ENCODE measurements around the gene EYA2.
"Not testable (repeated sequence)": the region's sequence is repeated elsewhere in the genome, so short reads cannot be mapped to it uniquely, and the experiment has no call there.

EYA2 gene

DNA sequence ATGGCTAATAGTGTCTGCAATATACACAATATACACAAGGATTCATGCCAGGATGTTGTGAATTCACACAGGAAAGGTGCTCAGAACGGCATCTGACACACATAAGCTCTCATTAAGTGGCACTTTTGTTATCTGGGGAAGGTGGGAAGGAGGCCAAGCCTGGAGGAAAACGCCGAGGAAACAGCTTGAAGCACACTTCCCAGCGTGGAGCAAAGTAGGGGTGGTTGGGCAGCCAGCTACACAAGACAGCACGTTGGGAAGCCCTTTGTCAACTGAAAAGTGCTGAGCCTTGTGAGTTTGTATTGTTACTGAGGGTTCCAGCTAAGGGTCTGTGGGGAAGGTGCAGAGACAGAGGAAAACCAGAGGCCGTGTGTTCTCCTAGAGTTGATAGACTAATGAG, 280.9 kb downstream of the EYA2 start:
- DNase-seq (ENCODE audit: low spot score): no peak

DNA sequence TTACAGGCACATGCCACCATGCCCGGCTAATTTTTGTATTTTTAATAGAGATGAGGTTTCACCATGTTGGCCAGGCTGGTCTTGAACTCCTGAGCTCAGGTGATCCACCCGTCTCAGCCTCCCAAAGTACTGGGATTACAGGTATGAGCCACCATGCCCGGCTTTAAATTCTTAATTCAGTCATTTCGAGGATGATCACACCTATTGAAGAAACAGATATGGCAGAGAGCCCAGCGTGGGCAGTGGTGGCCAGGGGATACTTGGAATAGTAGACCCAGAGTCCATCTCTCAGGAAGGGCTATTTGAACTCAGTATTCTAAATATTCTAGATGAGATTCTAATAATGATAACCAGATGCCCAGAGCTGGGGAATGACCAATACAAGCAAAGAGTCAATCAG, 281.6 kb downstream of the EYA2 start:
- DNase-seq (ENCODE audit: low spot score): not testable (repeated sequence)

DNA sequence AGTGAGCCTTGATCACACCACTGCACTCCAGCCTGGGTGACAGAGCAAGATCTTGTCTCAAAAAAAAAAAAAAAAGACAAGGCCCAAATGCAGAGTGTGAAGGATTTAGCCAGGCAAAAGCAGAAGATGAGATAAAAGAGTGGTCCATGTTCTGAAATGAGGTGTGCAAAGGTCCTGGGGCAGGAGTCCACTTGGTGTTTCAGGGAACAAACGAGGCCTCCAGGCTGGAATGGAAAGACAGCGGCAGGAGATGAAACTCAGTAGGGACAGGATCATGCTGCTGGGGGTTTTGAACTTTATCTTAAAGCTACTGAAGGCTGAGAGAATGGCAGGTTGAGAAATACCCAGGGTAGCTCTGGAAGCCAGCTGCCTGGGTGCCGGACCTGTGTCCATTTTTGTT, 283.6 kb downstream of the EYA2 start:
- DNase-seq (ENCODE audit: low spot score): no peak

DNA sequence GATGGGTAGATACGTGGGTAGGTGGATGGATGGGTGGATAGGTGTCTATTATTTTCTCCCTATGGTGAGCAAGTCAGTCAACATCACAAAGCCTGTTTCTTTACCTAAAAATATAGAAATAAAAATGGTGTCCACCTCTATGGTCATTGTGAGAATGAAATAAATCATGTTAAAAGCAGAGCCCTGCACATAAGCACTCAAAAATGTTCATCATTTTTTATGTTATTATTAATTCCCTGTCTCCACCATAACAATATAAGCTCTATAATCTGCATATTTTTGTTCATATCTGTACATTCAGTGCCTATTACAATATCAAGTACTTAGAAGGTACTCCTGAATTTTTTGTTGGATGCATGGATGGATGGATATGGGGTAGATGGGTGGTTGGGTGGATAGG, 284.2 kb downstream of the EYA2 start:
- no peak for DNase-seq (ENCODE audit: low spot score)

DNA sequence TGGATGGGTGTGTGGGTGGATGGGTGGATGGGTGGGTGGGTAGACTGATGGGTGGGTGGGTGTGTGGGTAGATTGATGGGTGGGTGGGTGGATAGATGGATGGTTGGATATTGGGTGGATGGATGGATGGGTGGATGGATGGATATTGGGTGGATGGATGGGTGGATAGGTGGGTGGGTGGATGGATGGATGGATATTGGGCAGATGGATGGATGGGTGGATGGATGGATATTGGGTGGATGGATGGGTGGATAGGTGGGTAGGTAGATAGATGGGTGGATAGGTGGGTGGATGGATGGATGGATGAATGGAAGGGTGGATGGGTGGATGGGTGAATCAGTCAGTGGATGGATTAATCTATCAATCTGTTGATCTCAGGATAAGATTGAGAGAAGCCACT, 284.6 kb downstream of the EYA2 start:
- no peak for DNase-seq (ENCODE audit: low spot score)

DNA sequence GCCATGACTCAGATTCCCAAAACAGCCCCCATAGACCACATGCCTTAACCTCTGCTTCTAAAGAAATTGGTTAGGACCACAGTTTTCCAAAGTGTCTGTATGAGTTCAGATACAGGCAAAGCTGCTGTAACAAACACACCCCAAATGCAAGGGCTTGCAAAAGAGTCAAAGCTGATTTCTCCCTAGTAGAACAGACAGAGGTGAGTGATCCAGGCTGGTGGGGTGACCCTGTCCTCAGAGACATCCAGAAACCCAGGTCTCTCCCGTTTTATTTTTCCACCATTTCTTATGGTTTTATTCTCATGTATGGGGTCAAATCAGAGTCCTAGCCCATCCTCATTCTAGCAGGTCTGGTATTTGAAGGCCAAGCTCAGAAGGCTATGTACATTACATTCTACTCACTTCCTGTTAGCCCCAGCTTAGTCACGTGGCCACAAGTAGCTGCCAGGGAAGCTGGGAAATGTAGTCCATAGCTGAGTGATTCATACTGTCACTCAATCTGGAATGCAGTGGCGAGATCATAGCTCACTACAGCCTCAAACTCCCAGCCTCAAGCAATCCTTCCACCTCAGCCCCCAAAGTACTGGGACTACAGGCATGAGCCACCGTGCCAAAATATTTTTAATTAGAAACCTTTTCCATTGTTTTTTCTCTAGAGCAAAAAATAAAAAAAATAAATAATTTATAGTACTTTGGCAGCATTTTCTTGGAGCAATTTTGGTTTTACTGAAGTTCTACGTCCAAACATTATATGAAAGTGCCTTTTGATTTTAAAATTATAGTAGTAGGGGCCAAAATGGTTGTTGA, 286.6 kb downstream of the EYA2 start:
- DNase-seq (ENCODE audit: low spot score): no peak

DNA sequence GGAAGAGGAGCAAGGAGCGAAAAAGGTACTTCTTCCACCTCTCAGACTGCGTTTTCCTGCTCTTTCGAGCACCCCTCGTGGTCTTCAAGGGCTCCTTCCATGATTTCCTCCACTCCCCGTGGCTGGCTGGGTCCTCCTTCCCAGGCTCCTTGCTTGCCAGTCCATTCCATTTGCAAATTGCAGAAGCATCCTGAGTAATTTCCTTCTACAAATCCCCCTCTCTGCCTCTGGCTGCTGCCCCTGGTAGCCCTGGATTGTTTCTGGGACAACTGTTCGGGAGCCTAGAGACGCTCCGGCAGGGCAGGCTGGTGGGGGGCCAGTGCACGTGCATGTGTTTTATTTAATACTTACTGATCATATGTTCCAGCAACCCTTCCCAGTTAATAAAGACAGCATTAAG, 288.7 kb downstream of the EYA2 start:
- DNase-seq (ENCODE audit: low spot score): no peak

DNA sequence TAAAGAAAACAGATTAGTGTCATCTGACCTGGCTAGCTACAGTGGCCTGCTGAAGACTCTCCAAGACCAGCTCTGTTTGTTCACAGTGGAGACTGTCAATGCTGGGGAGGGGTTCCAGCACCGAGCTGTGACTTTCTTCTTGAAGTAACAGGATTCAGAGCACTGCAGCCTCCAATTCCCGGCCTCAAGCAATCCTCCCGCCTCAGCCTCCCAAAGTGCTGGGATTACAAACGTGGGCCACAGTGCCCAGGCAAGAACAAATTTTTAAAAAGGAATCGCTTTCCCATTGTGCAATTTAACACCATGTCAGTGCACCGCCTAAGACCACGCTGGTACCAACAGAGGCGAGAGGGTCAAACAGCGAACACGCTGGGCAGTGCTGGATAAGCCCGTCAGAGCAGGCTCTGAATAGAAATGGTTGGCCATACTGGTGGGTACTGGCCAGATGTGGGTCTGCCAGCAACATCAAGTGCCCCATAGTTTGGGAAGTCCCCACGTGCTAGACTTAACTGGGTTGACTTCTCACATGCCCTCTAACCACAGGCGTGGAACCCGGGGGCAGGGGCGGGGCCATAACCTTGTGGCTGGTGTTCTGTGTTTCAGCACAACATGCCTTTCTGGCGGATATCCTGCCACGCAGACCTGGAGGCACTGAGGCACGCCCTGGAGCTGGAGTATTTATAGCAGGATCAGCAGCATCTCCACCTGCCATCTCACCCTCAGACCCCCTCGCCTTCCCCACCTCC, 293.0 kb downstream of the EYA2 start:
- no peak for DNase-seq (ENCODE audit: low spot score)

DNA sequence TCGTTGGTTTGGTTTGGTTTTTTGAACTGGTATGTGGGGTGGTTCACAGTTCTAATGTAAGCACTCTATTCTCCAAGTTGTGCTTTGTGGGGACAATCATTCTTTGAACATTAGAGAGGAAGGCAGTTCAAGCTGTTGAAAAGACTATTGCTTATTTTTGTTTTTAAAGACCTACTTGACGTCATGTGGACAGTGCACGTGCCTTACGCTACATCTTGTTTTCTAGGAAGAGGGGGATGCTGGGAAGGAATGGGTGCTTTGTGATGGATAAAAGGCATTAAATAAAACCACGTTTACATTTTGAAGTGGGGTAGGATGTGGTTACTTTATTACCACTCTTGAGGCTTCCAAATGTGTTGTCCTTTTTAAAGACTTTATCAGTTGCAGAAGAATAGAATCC, 293.9 kb downstream of the EYA2 start:
- no peak for DNase-seq (ENCODE audit: low spot score)

DNA sequence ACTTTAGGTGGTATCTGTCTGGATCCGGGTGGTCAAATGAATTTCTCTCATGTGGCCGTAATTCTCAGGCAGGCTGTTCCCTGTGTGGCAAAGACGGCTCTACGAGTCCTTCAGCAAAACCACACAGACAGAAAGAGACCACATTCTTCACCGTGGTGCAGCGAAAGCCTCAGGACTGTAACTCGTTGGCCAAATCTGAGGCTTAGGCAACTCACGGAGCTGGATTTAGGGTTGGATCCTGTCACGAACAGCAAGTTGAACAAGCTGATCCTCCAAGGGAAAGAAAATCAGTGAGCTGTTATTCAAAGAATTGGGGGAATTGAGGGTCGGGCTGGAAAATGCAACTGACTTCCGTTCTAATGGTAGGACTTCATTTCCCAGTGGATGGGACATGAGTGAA, 294.4 kb downstream of the EYA2 start:
- no peak for DNase-seq (ENCODE audit: low spot score)

DNA sequence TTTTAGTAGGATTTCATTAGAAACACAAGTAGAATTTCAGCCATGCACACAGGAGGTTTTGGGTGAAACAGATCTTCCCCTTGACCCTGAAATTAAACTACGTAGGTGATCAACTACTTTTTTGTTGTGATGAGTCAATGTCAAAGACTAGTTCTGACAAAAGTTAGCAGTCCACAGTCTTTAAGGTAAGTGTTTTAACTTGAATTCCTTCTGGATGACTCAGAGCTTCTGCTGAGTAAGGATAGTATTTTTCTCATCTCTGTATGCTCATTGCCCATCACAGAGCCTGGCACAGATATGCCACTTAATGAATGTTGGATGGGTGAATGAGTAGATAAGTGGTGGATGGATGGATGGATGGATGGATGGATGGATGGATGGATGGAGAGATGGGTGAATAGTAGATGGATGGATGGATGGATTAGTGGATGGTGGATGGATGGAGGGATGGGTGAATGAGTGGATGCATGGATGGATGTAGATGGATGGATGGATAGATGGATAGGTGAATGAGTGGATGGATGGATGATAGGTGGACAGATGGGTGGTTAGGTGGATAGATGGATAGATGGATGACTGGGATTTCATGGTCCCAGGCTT, 296.5 kb downstream of the EYA2 start:
- no peak for DNase-seq (ENCODE audit: low spot score)

DNA sequence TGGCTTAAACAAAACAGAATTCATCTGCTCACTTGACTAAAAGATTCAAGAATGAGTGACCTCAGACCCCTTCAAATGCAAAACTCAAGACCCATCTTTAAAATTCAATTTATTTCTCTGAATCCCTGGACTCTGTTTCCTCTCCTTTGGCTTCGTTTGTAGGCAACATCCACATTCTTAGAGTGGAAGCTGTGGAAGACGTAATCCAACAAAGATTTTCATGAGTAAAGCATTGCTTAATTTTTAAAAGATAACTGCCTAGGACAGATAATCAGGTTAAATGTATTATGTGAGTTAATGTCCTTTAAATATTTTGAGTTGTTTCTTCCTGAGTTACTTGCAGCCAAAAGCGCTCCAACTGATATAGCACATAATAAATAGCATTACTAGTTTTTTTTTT, 297.3 kb downstream of the EYA2 start:
- DNase-seq (ENCODE audit: low spot score): no peak

DNA sequence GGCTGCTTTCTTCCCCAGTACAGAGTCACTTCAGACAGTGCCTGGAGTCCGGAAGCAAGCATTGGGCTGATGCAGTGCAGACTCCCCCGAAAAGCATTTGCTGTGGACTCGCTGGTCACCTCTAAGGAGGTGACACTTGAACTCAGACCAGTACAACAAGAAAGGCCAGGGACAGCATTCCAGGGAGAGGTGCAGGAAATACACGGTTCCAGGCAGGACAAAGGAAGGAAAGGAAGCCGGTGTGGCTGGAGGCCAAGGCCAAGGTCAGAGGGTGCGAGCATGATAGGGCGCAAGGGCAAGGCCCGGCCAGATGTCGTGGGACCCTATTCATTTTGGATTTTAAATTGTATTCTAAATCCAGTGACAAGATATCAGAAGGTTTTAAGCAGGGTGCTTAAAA, 300.9 kb downstream of the EYA2 start:
- no peak for DNase-seq (ENCODE audit: low spot score)

DNA sequence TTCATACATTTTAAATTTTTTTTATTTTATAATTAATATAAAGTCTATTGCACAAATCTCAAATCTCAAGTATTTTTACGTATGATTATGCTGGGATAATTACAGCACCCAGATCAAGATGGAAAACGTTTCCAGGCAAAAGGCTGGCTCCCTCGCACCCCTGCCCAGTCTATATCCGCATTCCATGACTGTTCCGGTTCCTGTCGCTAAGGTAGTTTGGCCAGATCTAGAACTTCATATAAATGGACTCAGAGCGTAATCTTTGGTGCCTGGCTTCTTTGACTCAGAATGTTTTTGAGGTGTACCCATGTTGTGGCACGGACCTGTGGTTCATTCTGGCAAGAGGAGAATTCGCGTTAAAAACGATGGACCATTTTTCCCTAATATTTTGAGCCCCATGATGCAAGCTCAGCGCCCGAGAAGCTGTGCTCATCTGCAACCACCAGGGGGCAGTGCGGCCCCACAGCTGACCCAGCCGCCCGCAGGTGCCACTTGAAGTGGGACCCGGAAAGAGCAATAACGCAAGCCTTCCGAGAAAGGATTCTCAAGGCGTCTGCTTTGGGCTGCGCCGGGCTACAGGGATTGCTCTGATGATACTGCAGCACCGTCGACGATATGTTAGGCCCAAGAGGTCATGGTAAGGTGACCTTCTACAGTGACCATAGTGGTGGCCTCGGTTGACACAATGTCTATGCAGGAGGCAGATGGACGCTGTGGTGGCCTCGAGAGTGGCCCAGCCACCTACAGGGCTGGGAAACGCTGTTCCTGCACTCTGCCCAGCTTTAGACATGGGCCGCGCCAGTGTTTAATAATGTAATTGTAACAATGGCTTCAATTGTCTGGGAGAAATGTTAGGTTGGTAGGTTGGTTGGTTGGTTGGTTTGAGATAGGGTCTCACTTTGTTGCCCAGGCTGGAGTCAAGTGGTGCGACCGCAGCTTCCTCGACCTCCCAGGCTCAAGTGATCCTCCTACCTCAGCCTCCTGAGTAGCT, 301.7 kb downstream of the EYA2 start:
- DNase-seq (ENCODE audit: low spot score): peak; percentile 67

DNA sequence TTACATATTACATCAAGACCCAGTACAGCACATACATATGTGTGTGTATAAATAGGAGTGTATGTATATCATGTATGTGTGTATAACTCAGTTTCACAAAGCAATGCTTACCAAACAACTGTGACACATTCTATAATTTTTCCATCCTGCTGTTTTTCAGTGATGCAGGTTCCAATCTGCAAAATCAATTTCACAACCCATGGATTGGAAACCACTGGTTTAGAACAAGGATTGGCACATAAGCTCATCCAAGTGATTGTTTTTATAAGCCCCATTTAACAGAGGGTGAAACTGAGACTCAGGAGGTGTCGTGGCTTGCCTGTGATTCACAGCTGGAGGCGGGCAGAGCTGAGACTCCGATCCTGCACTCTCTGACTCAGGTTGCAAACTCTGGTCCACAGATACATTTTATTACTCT, 303.6 kb downstream of the EYA2 start:
- no peak for DNase-seq (ENCODE audit: low spot score)

DNA sequence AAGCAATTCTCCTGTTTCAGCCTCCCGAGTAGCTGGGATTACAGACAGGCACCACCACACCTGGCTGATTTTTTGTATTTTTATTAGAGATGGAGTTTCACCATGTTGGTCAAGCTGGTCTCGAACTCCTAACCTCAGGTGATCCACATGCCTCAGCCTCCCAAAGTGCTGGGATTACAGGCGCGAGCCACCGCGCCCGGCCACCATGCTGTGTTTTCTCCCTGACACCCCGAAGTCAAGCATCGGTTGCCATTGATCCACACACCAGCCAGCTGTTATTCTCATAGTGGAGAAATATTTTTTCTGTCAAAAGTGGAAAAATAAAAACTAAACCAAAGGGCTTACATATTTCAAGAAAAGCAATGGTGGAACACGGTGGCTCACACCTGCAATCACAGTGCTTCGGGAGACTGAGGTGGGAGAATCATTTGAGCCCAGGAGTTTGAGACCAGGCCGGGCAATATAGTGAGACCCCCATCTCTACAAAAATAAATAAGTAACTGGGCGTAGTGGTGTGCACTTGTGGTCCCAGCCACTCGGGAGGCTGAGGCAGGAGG, 304.4 kb downstream of the EYA2 start:
- no peak for DNase-seq (ENCODE audit: low spot score)

DNA sequence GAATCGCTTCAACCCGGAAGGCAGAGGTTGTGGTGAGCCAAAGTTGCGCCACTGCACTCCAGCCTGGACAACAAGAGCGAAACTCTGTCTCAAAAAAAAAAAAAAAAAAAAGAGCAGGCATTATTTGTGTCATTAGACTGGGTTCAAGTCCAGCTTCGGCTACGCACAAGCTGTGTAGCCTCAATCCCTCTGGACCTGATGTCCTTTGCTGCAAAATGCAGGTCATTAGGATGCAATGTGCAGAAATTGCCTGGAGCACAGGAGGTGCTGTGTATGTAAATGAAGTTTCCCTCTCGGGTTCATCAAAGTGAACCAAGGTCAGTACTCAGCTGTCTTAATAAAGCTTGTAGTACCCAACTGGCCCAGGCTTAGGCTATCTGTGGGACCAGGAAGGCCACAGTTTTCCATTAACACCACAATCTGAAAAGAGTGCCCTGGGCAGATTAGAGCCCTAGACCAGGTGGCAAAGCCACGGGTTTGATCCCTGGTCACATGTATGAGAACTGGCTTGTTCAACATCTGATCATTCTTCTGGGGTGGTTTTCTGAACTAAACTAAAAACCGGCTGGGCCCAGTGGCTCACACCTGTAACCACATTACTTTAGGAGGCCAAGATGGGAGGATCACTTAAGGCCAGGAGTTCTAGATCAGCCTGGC, 306.6 kb downstream of the EYA2 start:
- no peak for DNase-seq (ENCODE audit: low spot score)

DNA sequence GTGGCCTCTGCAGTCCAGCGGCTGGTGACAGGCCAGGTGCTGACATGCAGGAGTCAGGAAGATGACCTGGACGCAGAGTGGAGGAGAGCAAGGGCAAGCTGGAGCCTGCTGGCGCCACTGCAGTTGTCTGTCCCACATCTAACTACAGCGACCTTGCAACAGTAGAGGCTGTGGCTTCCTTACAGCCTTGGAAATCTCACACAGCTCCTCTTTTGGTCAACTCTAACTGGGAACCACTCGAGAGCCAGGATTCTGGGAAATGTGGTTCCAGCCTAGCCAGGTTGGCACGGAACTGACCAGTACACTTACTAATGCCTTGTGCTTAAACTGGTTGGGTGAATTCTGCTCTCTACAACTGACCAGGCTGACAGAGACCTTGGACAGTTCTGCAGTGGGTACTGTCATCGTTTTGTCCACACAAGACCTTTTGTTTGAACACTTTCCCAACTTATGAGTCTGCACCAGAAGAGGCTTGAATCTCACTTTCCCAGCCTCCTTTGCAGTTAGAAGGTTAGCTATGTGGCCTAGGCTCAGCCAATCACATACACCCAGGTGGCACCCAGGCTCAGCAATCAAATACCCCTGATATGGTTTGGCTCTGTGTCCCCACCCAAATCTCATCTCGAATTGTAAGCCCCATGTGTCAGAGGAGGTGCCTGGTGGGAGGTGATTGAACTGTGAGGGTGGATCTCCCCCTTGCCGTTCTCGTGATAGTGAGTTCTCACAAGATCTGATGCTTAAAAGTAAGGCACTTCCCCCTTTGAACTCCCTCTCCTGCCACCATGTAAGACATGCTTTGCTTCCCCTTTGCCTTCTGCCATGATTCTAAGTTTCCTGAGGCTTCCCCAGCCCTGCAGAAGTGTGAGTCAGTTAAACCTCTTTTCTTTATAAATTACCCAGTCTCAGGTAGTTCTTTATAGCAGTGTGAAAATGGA, 308.4 kb downstream of the EYA2 start:
- no peak for DNase-seq (ENCODE audit: low spot score)

DNA sequence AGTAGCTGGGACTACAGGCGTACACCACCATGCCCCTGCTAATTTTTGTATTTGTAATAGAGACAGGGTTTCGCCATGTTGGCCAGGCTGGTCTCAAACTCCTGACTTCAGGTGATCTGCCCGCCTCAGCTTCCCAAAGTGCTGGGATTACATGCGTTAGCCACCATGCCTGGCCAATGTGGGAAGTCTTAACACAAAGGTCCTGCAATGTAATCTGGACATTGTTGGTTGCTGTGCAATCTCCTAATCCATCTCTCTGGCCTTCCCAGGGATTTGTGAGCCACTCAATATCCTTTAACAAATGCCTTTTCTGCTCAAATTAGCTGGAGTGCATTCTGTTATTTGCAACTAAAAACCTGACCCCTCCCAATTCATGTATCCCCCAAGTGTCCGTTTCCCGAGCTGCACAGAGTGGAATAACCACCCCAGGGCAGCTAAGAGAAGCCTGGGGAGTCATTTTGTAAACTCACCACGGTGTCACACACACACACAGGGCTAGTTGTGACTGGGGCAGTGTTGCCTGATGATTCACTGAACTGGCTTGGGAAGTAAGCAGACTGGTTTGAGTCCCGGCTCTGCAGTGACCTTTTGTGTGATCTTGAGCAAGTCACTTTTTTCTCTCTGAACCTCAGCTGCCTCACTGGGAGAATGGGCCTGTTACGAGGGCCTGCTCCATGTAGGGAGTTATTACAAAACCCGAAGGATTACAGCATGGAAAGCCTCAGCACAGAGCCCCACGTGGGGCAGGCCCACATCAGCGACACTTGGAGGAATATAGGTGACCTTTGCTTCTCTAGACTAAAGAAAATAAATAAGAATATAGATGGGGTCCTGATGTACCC, 309.6 kb downstream of the EYA2 start:
- DNase-seq (ENCODE audit: low spot score): no peak

Data from CD4-positive, alpha-beta T cell treated with Interleukin-2 at 100 ng/mL for 4 hours (primary cell).